ENCODE data around the gene FNDC7. TPM values are rescaled to one million over a fixed set of nuclear protein-coding genes. Genes with fewer than 3 reads are reported as not detected.
"Not testable (repeated sequence)": the region's sequence is repeated elsewhere in the genome, so short reads cannot be mapped to it uniquely, and the experiment has no call there.

FNDC7 gene
- total RNA-seq (2021; fragmentation: NEBNext Ultra II Directional; extraction: Animal tissue kit (Norgen Biotek cat#: 25700)): under 1 TPM in 1 of 6 experiments, not detected in 5; 0.08 TPM
- long read RNA-seq: 0 reads

- H3K27me3 Mint-ChIP-seq (ENCODE audit: insufficient read depth): no peaks in the 10 kb centered on the region
- no peaks in the 10 kb centered on the region for H3K9me3 Mint-ChIP-seq
- no peak within 1 kb of the TSS for H3K4me3 Mint-ChIP-seq
- no peak for TF ChIP-seq CTCF (IDR thresholded peaks at IDR 0.05)
- no peak for DNase-seq
- no peak within 1 kb of the TSS for H3K27ac Mint-ChIP-seq
- no peaks in the 10 kb centered on the region for H3K36me3 Mint-ChIP-seq (ENCODE audit: low read depth)
- peaks cover 23% of the 10 kb centered on the region for H3K4me1 Mint-ChIP-seq (ENCODE audit: low read depth)
These were observed at the start of gene FNDC7 for GRCh38 chr1:108712606-108713150. Gene FNDC7, plus strand, starts transcription at chr1:108712908. Its CDS starts 26 bp downstream, at chr1:108712934.

GRCh38 chr1:108663074-108663473 is 49.6 kb upstream of the FNDC7 start:
- H3K36me3 Mint-ChIP-seq (ENCODE audit: low read depth): no peaks in the 10 kb centered on the region
- DNase-seq: no peak
- no peaks in the 10 kb centered on the region for H3K4me1 Mint-ChIP-seq (ENCODE audit: low read depth)
- H3K4me3 Mint-ChIP-seq: no peak overlapping the region
- no peak for TF ChIP-seq CTCF (IDR thresholded peaks at IDR 0.05)
- H3K9me3 Mint-ChIP-seq: no peaks in the 10 kb centered on the region
- peaks cover 9% of the 10 kb centered on the region; the same call in 1 of the 2 replicates for H3K27me3 Mint-ChIP-seq (ENCODE audit: insufficient read depth)
- H3K27ac Mint-ChIP-seq: no peak overlapping the region

GRCh38 chr1:108664481-108664880 is 48.2 kb upstream of the FNDC7 start:
- peaks cover 6% of the 10 kb centered on the region; the same call in 1 of the 2 replicates for H3K27me3 Mint-ChIP-seq (ENCODE audit: insufficient read depth)
- no peak for DNase-seq
- H3K9me3 Mint-ChIP-seq: no peaks in the 10 kb centered on the region
- no peaks in the 10 kb centered on the region; the same call in 1 of the 2 replicates for H3K4me1 Mint-ChIP-seq (ENCODE audit: low read depth)
- no peak for TF ChIP-seq CTCF (IDR thresholded peaks at IDR 0.05)
- no peaks in the 10 kb centered on the region for H3K36me3 Mint-ChIP-seq (ENCODE audit: low read depth)
- H3K4me3 Mint-ChIP-seq: no peak overlapping the region
- H3K27ac Mint-ChIP-seq: no peak overlapping the region

- DNase-seq: no peak
- H3K9me3 Mint-ChIP-seq: no peaks in the 10 kb centered on the region
- no peak overlapping the region for H3K27ac Mint-ChIP-seq
- no peak overlapping the region for H3K4me3 Mint-ChIP-seq
- peaks cover 6% of the 10 kb centered on the region; the same call in 1 of the 2 replicates for H3K4me1 Mint-ChIP-seq (ENCODE audit: low read depth)
- TF ChIP-seq CTCF (IDR thresholded peaks at IDR 0.05): no peak
- H3K27me3 Mint-ChIP-seq (ENCODE audit: insufficient read depth): peaks cover 4% of the 10 kb centered on the region; the same call in 1 of the 2 replicates
- no peaks in the 10 kb centered on the region for H3K36me3 Mint-ChIP-seq (ENCODE audit: low read depth)
These were observed 47.6 kb upstream of the FNDC7 start for GRCh38 chr1:108665067-108665466.

- Mint-ChIP-seq H3K4me1 (ENCODE audit: low read depth) (peaks cover 10% of the 10 kb centered on the region; the same call in 1 of the 2 replicates), H3K4me3 (no peak overlapping the region), H3K27me3 (ENCODE audit: insufficient read depth) (no peaks in the 10 kb centered on the region; the same call in 1 of the 2 replicates), H3K27ac (no peak overlapping the region), H3K36me3 (ENCODE audit: low read depth) (no peaks in the 10 kb centered on the region), H3K9me3 (no peaks in the 10 kb centered on the region)
- TF ChIP-seq CTCF (IDR thresholded peaks at IDR 0.05): no peak
- no peak for DNase-seq
These were observed 46.9 kb upstream of the FNDC7 start for GRCh38 chr1:108665771-108666170.

- H3K27me3 Mint-ChIP-seq (ENCODE audit: insufficient read depth); H3K36me3 Mint-ChIP-seq (ENCODE audit: low read depth); H3K4me3 Mint-ChIP-seq; DNase-seq; H3K27ac Mint-ChIP-seq; H3K9me3 Mint-ChIP-seq: not testable (repeated sequence)
- peaks cover 10% of the 10 kb centered on the region; the same call in 1 of the 2 replicates for H3K4me1 Mint-ChIP-seq (ENCODE audit: low read depth)
These were observed 45.3 kb upstream of the FNDC7 start for GRCh38 chr1:108667422-108667821.
